GM21390 (cell line): ENCODE data around the gene OR5K2.

ENCODE experiments used
- ATAC-seq: cut with Tn5 transposase; IDR thresholded peaks from one replicate; pipeline ENCODE4 v1.9.1; 2021; ENCODE audit not compliant: unreplicated experiment

The OR5K2 gene

GRCh38 chr3:98521897-98522543 is 24.5 kb downstream of the OR5K2 start:
- peak; percentile 41 for ATAC-seq

GRCh38 chr3:98522544-98523281 is 25.2 kb downstream of the OR5K2 start, which contains the start of gene CLDND1:
TSS of gene CLDND1 (minus strand) at chr3:98522902. CDS start at chr3:98521424, 1,478 bp downstream.
- ATAC-seq: peak; percentile 90

GRCh38 chr3:98525494-98525893 is 28.0 kb downstream of the OR5K2 start:
- ATAC-seq: no peak

GRCh38 chr3:98528474-98529346 is 31.2 kb downstream of the OR5K2 start:
- ATAC-seq: no peak

- no peak for ATAC-seq
Measured at GRCh38 chr3:98529856-98530459, 32.5 kb downstream of the OR5K2 start.

GRCh38 chr3:98530676-98531075 is 33.2 kb downstream of the OR5K2 start:
- ATAC-seq: no peak

- ATAC-seq: peak; percentile 30
Measured at GRCh38 chr3:98531622-98532274, 34.3 kb downstream of the OR5K2 start, which contains the start of gene GPR15. TSS of gene GPR15 (plus strand) at chr3:98531978. CDS start at chr3:98532034, 56 bp downstream.

GRCh38 chr3:98532275-98532637 is 34.8 kb downstream of the OR5K2 start:
- ATAC-seq: no peak

GRCh38 chr3:98532709-98533571 is 35.5 kb downstream of the OR5K2 start:
- no peak for ATAC-seq

GRCh38 chr3:98534168-98534567 is 36.7 kb downstream of the OR5K2 start:
- ATAC-seq: no peak

- no peak for ATAC-seq
Measured at GRCh38 chr3:98534734-98535133, 37.3 kb downstream of the OR5K2 start.

- peak; percentile 66 for ATAC-seq
Measured at GRCh38 chr3:98536456-98537017, 39.1 kb downstream of the OR5K2 start.

- ATAC-seq: peak; percentile 46
Measured at GRCh38 chr3:98540346-98540745, 42.9 kb downstream of the OR5K2 start.

GRCh38 chr3:98541695-98542094 is 44.2 kb downstream of the OR5K2 start:
- no peak for ATAC-seq

- ATAC-seq: no peak
Measured at GRCh38 chr3:98542623-98543022, 45.1 kb downstream of the OR5K2 start.

GRCh38 chr3:98545940-98546339 is 48.5 kb downstream of the OR5K2 start:
- peak; percentile 45 for ATAC-seq
